ENCODE data around the gene OBSL1.

The OBSL1 gene

DNA sequence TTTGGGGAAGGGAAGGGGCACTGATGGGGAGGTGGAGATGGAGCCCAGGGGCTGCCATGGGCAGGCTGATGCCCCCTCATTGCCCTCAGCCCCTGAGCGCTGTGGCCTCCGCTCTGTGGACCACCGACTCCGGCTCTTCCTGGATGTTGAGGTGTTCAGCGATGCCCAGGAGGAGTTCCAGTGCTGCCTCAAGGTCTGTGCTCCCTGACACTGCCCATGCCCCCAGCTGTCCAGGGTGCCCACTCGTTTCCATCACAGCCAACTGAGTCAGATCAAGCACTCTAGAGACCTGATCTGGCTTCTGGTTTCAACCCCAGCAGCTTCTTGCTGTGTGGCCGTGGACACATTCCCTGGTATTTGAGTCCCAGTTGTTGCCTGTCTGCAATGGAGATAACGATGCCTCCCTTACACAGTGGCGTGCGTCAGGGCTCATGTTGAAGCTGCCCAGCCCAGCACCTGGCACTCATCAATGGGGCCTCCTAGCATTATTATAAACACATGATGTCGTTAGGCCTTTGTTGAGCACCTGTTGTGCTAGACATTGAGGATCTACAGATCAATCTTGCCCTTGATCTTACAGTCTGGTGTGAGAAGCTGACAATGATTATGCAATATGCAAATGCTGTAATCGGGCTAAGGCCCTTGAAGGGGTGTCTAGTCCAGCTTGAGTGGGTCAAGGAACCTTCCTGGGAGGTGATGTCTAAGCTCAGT is 40.7 kb upstream of the OBSL1 start:
- Histone ChIP-seq H3K4me1 (ENCODE audit: control insufficient read depth, insufficient read depth, low read length) (no peaks in the 10 kb centered on the region), H3K9me3 (ENCODE audit: control insufficient read depth, insufficient read depth, low read depth, low read length) (no peaks in the 10 kb centered on the region), H3K4me3 (ENCODE audit: low read depth, low read length) (no peak overlapping the region), H3K9ac (ENCODE audit: low read length) (no peak overlapping the region), H3K36me3 (ENCODE audit: control insufficient read depth, insufficient read depth, low read length) (peaks cover 48% of the 10 kb centered on the region), H3K27me3 (ENCODE audit: control insufficient read depth, insufficient read depth, low read length) (no peaks in the 10 kb centered on the region), H3K27ac (ENCODE audit: low read depth, low read length) (no peak overlapping the region)

DNA sequence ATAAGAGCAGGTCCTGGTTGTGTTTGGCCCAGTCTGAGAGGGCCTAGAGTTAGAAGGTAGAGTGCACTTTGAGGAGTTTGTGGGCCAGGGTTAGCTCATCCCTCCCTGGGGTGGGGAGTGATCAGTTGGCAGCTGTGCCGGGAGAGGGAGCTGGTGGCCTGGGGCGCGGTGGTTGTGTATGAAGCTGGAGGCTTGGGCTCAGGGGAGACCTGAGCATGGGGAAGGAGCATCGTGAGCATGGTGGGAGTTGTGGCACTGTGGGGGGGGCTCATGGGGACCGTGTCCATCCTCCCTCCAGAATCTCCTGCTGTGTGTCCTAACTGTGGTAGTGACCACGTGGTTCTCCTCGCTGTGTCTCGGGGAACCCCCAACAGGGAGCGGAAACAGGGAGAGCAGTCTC is 40.0 kb upstream of the OBSL1 start:
- Histone ChIP-seq H3K27ac (ENCODE audit: low read depth, low read length) (no peak overlapping the region), H3K9ac (ENCODE audit: low read length) (no peak overlapping the region), H3K36me3 (ENCODE audit: control insufficient read depth, insufficient read depth, low read length) (peaks cover 52% of the 10 kb centered on the region), H3K9me3 (ENCODE audit: control insufficient read depth, insufficient read depth, low read depth, low read length) (no peaks in the 10 kb centered on the region), H3K4me1 (ENCODE audit: control insufficient read depth, insufficient read depth, low read length) (no peaks in the 10 kb centered on the region), H3K4me3 (ENCODE audit: low read depth, low read length) (no peak overlapping the region), H3K27me3 (ENCODE audit: control insufficient read depth, insufficient read depth, low read length) (no peaks in the 10 kb centered on the region)

DNA sequence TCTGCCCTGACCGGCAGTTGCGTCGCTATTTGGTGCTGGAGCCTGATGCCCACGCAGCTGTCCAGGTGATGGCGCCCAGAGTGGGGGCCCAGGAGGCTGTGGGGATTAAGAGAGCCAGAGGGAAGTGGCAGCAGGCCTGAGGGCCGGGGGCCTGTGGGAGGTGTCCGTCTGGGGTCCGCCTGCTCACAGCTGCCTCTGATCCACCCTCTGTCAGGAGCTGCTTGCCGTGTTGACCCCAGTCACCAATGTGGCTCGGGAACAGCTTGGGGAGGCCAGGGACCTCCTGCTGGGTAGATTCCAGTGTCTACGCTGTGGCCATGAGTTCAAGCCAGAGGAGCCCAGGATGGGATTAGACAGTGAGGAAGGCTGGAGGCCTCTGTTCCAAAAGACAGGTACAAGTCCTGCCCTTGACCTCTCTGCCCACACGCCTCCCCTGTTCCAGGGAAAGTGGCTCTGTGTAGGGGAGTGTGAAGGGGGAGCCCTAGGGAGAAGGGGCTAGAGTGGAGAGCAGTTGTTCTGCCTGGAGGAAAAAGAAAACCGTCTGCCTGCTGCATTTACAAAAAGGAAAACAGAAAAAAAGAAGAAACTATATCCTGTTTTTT is 37.9 kb upstream of the OBSL1 start:
- Histone ChIP-seq H3K27ac (ENCODE audit: low read depth, low read length) (no peak overlapping the region), H3K36me3 (ENCODE audit: control insufficient read depth, insufficient read depth, low read length) (peaks cover 47% of the 10 kb centered on the region), H3K9ac (ENCODE audit: low read length) (no peak overlapping the region), H3K27me3 (ENCODE audit: control insufficient read depth, insufficient read depth, low read length) (no peaks in the 10 kb centered on the region), H3K4me3 (ENCODE audit: low read depth, low read length) (no peak overlapping the region), H3K4me1 (ENCODE audit: control insufficient read depth, insufficient read depth, low read length) (no peaks in the 10 kb centered on the region), H3K9me3 (ENCODE audit: control insufficient read depth, insufficient read depth, low read depth, low read length) (no peaks in the 10 kb centered on the region)

DNA sequence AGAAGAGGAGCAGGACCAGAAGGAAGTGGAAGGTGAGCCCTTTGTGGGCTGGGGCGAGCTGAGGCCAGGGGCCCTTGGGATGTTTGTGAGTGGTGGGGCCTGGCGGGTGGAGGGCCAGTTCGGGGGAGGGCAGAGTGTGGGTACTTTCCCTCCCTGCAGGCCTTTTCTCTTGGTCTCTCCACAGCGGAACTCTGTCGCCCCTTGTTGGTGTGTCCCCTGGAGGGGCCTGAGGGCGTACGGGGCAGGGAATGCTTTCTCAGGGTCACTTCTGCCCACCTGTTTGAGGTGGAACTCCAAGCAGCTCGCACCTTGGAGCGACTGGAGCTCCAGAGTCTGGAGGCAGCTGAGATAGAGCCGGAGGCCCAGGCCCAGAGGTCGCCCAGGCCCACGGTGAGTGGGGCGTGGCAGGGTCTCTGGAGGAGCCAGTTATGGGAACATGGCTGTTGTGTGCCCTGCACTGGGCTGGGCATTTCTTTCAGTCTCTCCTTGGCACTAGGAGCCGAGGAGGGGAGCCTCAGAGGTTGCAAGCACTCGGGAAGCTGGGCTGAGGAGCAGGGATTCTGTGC is 37.1 kb upstream of the OBSL1 start:
- no peak overlapping the region for H3K4me3 ChIP-seq (ENCODE audit: low read depth, low read length)
- peaks cover 49% of the 10 kb centered on the region for H3K36me3 ChIP-seq (ENCODE audit: control insufficient read depth, insufficient read depth, low read length)
- H3K27ac ChIP-seq (ENCODE audit: low read depth, low read length) = no peak overlapping the region
- H3K9ac ChIP-seq (ENCODE audit: low read length) = no peak overlapping the region
- no peaks in the 10 kb centered on the region for H3K9me3 ChIP-seq (ENCODE audit: control insufficient read depth, insufficient read depth, low read depth, low read length)
- H3K27me3 ChIP-seq (ENCODE audit: control insufficient read depth, insufficient read depth, low read length) = no peaks in the 10 kb centered on the region
- no peaks in the 10 kb centered on the region for H3K4me1 ChIP-seq (ENCODE audit: control insufficient read depth, insufficient read depth, low read length)

DNA sequence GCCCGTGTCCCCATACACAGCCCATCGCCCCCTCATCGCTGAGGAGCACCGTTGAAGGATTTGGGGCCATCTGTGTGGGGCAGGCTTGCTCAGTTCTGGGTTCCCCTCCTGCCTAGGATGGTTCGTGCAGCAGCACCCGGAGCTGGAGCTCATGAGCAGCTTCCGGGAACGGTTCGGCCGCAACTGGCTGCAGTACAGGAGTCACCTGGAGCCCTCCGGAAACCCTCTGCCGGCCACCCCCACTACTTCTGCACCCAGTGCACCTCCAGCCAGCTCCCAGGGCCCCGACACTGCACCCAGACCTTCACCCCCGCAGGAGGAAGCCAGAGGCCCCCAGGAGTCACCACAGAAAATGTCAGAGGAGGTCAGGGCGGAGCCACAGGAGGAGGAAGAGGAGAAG is 36.6 kb upstream of the OBSL1 start:
- Histone ChIP-seq H3K9me3 (ENCODE audit: control insufficient read depth, insufficient read depth, low read depth, low read length) (no peaks in the 10 kb centered on the region), H3K4me3 (ENCODE audit: low read depth, low read length) (no peak overlapping the region), H3K27ac (ENCODE audit: low read depth, low read length) (no peak overlapping the region), H3K4me1 (ENCODE audit: control insufficient read depth, insufficient read depth, low read length) (no peaks in the 10 kb centered on the region), H3K27me3 (ENCODE audit: control insufficient read depth, insufficient read depth, low read length) (no peaks in the 10 kb centered on the region), H3K36me3 (ENCODE audit: control insufficient read depth, insufficient read depth, low read length) (peaks cover 49% of the 10 kb centered on the region), H3K9ac (ENCODE audit: low read length) (no peak overlapping the region)

DNA sequence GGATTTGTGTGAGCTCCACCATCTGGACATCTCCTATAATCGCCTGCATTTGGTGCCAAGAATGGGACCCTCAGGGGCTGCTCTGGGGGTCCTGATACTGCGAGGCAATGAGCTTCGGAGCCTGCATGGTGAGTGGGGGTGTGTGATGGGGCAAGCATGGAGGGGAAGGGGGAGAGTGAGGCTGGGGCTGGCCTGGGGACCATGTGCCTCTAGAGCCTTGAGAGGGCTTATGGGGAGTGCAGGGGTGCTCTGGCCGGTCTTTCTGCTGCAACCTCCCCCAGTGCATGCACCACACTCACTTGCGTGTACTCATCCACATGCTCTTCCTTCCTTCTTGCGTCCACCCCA is 34.2 kb upstream of the OBSL1 start:
- Histone ChIP-seq H3K36me3 (ENCODE audit: control insufficient read depth, insufficient read depth, low read length) (peaks cover 55% of the 10 kb centered on the region), H3K9me3 (ENCODE audit: control insufficient read depth, insufficient read depth, low read depth, low read length) (no peaks in the 10 kb centered on the region), H3K4me1 (ENCODE audit: control insufficient read depth, insufficient read depth, low read length) (no peaks in the 10 kb centered on the region), H3K27ac (ENCODE audit: low read depth, low read length) (no peak overlapping the region), H3K27me3 (ENCODE audit: control insufficient read depth, insufficient read depth, low read length) (no peaks in the 10 kb centered on the region), H3K4me3 (ENCODE audit: low read depth, low read length) (no peak overlapping the region), H3K9ac (ENCODE audit: low read length) (no peak overlapping the region)

DNA sequence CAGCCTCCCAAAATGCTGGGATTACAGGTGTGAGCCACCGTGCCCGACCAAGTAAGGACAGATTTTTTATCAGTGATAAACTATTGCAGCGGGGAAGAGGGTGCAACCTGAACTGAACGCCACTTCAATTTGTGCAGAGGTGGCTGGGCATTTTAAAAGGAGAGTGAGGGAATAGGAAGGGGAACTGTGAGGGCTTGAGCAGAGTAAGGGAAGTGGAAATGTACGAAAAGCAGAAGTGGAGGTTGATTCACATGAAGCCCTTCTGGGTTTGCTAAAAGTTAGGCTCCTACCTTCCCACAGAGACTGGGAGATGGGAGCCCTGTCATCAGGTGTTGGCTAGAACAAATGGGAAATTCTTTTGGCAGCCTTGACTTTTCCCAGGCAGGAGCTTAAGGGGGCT is 32.4 kb upstream of the OBSL1 start:
- Histone ChIP-seq H3K9me3 (ENCODE audit: control insufficient read depth, insufficient read depth, low read depth, low read length) (no peaks in the 10 kb centered on the region), H3K27ac (ENCODE audit: low read depth, low read length) (no peak overlapping the region), H3K9ac (ENCODE audit: low read length) (no peak overlapping the region), H3K4me3 (ENCODE audit: low read depth, low read length) (no peak overlapping the region), H3K27me3 (ENCODE audit: control insufficient read depth, insufficient read depth, low read length) (no peaks in the 10 kb centered on the region), H3K4me1 (ENCODE audit: control insufficient read depth, insufficient read depth, low read length) (peaks cover under 1% of the 10 kb centered on the region; the same call in 1 of the 2 replicates), H3K36me3 (ENCODE audit: control insufficient read depth, insufficient read depth, low read length) (peaks cover 49% of the 10 kb centered on the region)

DNA sequence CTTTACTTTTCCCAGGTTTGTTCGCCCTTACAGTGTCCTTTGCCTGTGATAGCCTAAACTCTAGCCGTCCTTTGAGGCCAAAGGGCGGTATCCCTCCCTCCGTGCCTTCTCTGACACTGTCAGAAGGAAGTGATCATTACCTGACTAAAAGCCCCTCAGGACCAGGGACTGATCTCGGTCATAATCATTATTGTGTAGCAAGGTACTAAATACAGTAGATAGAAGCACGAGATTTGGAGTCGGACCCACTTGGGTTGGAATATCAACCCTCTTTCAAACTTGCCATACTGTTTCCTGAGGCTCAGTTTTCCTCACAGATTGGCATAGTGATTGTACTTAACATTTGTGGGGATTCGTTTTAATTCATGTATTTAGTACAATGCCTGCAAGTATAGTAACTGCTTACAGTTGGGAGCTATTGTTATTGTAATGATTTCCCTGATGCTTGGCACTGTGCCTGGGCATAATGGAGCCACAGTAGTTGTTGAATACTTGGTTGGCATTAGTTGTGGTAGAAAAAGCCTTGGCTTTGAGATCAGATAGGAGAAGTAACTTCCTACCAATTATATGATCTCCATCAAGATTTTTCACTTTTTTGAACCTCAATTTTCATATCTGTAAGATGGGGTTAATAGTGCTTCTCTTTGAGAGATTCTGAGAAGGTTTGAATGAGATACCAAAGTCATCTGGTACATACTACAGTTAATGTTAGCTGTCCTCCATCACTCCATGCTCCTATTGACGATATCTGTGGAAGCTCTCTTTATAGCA is 27.2 kb upstream of the OBSL1 start:
- Histone ChIP-seq H3K9me3 (ENCODE audit: control insufficient read depth, insufficient read depth, low read depth, low read length) (no peaks in the 10 kb centered on the region), H3K27ac (ENCODE audit: low read depth, low read length) (peak overlapping the region; percentile 8), H3K36me3 (ENCODE audit: control insufficient read depth, insufficient read depth, low read length) (peaks cover 15% of the 10 kb centered on the region), H3K9ac (ENCODE audit: low read length) (peak overlapping the region; percentile 42), H3K4me1 (ENCODE audit: control insufficient read depth, insufficient read depth, low read length) (peaks cover 24% of the 10 kb centered on the region), H3K4me3 (ENCODE audit: low read depth, low read length) (peak overlapping the region; percentile 90), H3K27me3 (ENCODE audit: control insufficient read depth, insufficient read depth, low read length) (no peaks in the 10 kb centered on the region)

DNA sequence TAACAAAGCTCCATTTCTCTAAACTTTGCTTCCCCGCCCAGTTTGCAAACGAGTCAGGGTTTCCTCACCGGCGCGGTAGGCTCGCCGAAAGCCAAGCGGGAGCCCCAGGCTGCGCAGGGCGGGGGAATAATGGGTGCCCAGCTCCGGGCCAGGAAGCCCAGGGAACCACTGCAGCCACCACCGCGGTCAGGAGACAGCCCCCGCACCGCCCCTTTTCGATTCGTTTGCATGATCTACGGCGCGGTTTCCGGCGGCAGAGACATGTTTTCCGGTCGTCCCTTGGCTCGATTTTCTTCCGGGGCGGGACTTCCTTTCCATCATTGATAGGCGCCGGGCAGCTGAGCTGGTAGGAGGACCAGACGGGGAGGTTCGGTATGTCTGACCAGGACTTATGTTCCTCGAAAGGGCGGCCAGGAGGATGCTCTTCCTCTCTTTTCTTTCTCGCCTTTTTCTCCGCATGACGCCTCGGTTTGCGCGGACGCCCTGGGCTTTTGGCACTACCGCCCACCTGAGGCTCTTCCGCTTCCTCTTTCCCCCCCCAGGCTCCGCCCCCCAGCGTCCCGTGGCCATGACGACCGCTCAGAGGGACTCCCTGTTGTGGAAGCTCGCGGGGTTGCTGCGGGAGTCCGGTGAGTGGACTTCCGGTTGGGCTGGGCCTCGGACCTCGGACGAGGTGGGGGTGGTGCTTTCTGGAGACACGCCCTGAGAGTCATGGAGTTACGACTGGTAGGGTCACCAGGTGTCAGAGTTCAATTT is 26.4 kb upstream of the OBSL1 start, which contains the start of gene STK11IP:
Gene STK11IP, plus strand, starts transcription at position 306 of the 756 bp plus-strand sequence. Its CDS starts 263 bp downstream, at position 569.
- Histone ChIP-seq H3K4me3 (ENCODE audit: low read depth, low read length) (peak within 1 kb of the TSS; percentile 90), H3K36me3 (ENCODE audit: control insufficient read depth, insufficient read depth, low read length) (peaks cover 14% of the 10 kb centered on the region), H3K27me3 (ENCODE audit: control insufficient read depth, insufficient read depth, low read length) (no peaks in the 10 kb centered on the region), H3K4me1 (ENCODE audit: control insufficient read depth, insufficient read depth, low read length) (peaks cover 24% of the 10 kb centered on the region), H3K9ac (ENCODE audit: low read length) (peak within 1 kb of the TSS; percentile 93), H3K9me3 (ENCODE audit: control insufficient read depth, insufficient read depth, low read depth, low read length) (no peaks in the 10 kb centered on the region), H3K27ac (ENCODE audit: low read depth, low read length) (peak within 1 kb of the TSS; percentile 90)

DNA sequence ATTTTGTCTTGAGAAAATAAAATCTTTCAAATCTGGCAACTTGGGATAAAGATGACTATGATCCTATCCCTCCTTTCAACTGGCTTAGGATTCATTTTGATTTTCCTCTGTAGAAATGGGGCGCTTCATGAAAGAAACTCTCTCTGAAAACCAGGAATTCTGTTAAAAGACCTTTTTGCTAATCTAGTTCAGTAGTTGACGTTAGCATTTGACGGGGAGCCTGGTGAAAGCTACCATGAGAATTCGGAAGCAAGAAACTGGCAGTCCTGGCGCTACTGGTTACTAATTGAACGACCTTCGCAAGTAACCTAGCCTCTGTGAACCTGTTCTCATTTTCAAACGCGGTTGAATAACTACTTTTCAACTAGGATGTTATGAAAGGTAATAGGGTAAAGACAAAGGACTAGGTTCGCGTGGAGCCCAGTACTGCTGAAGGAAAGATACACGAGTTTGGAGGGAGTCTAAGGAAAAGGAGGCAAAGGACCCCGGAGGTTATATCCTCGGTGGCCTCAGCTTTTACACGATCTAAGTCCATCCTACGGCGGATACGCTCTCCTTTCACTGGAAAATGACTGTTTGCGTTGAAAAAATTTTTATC is 25.7 kb upstream of the OBSL1 start:
- H3K36me3 ChIP-seq (ENCODE audit: control insufficient read depth, insufficient read depth, low read length) = peaks cover 8% of the 10 kb centered on the region
- H3K9me3 ChIP-seq (ENCODE audit: control insufficient read depth, insufficient read depth, low read depth, low read length) = no peaks in the 10 kb centered on the region
- peaks cover 24% of the 10 kb centered on the region for H3K4me1 ChIP-seq (ENCODE audit: control insufficient read depth, insufficient read depth, low read length)
- peak overlapping the region; percentile 90 for H3K27ac ChIP-seq (ENCODE audit: low read depth, low read length)
- H3K4me3 ChIP-seq (ENCODE audit: low read depth, low read length) = peak overlapping the region; percentile 90
- H3K9ac ChIP-seq (ENCODE audit: low read length) = peak overlapping the region; percentile 93
- no peaks in the 10 kb centered on the region for H3K27me3 ChIP-seq (ENCODE audit: control insufficient read depth, insufficient read depth, low read length)

Measured in HUES6 (cell line).